SU-DHL-6 (cell line): ENCODE data around the gene MYOF.

ENCODE experiments used
- EZH2phosphoT487 ChIP-seq: fragments of 200-600 bp; sonication (generic), shearing (Covaris generic); conservative IDR thresholded peaks from 2 replicates; pipeline ENCODE4 v1.6.1; 2018; ENCODE audit warnings: mild to moderate bottlenecking, antibody characterized with exemption, low read length, moderate library complexity, mixed read lengths
- TF ChIP-seq, protein P1 (sequence below): fragments of 200-600 bp; sonication (generic); IDR thresholded peaks from one replicate; pipeline ENCODE4 v1.5.1; 2017; ENCODE audit warnings: antibody characterized with exemption, mild to moderate bottlenecking, low read length, moderate library complexity; ENCODE audit not compliant: insufficient read depth, poor library complexity, severe bottlenecking

GRCh38 chr10:93383562-93383981 lies 98.6 kb downstream of the MYOF start:
- TF ChIP-seq, protein P1, sequence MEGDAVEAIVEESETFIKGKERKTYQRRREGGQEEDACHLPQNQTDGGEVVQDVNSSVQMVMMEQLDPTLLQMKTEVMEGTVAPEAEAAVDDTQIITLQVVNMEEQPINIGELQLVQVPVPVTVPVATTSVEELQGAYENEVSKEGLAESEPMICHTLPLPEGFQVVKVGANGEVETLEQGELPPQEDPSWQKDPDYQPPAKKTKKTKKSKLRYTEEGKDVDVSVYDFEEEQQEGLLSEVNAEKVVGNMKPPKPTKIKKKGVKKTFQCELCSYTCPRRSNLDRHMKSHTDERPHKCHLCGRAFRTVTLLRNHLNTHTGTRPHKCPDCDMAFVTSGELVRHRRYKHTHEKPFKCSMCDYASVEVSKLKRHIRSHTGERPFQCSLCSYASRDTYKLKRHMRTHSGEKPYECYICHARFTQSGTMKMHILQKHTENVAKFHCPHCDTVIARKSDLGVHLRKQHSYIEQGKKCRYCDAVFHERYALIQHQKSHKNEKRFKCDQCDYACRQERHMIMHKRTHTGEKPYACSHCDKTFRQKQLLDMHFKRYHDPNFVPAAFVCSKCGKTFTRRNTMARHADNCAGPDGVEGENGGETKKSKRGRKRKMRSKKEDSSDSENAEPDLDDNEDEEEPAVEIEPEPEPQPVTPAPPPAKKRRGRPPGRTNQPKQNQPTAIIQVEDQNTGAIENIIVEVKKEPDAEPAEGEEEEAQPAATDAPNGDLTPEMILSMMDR = no peak
- TF ChIP-seq EZH2phosphoT487 = no peak
